Neural cell (in vitro differentiated cells): ENCODE measurements around the gene IGF1R. TPM values are rescaled to one million over a fixed set of nuclear protein-coding genes. Genes with fewer than 3 reads are reported as not detected.

Source experiments
- H2AFZ ChIP-seq: fragments of 200-600, 300-800 bp; sonication (generic), shearing (Covaris generic); 2 replicates; pipeline ENCODE4 v1.6.0; 2014; ENCODE audit warnings: low read depth, mild to moderate bottlenecking, antibody characterized with exemption, low read length, moderate library complexity
- H3F3A ChIP-seq: fragments of 200-600 bp; shearing (Covaris generic); 2 replicates; pipeline ENCODE4 v1.6.1; 2016; ENCODE audit warnings: mild to moderate bottlenecking, moderate library complexity, mixed read lengths, antibody characterized with exemption, low read length; ENCODE audit not compliant: insufficient read depth, poor library complexity, severe bottlenecking
- H3K27ac ChIP-seq: fragments of 200-600, 300-800 bp; sonication (generic), shearing (Covaris generic); 2 replicates; pipeline ENCODE4 v1.5.1; 2014; ENCODE audit warnings: mild to moderate bottlenecking, low read length, moderate library complexity
- H3K27me3 ChIP-seq: fragments of 300-800, 200-600 bp; sonication (generic), shearing (Covaris generic); 2 replicates; pipeline ENCODE4 v1.6.0; 2014; ENCODE audit warnings: mild to moderate bottlenecking, low read depth, low read length, moderate library complexity; ENCODE audit not compliant: insufficient read depth
- H3K36me3 ChIP-seq: fragments of 300-800, 200-600 bp; sonication (generic), shearing (Covaris generic); 2 replicates; pipeline ENCODE4 v1.5.1; 2014; ENCODE audit warnings: mild to moderate bottlenecking, antibody characterized with exemption, low read length, moderate library complexity; ENCODE audit not compliant: insufficient read depth
- H3K4me2 ChIP-seq: fragments of 300-800, 200-600 bp; sonication (generic), shearing (Covaris generic); 2 replicates; pipeline ENCODE4 v1.6.0; 2014; ENCODE audit warnings: mild to moderate bottlenecking, low read length
- H3K4me3 ChIP-seq: fragments of 300-800, 200-600 bp; sonication (generic), shearing (Covaris generic); 2 replicates; pipeline ENCODE4 v1.5.1; 2014; ENCODE audit warnings: mild to moderate bottlenecking, low read length, moderate library complexity
- H3K79me2 ChIP-seq: fragments of 200-600 bp; shearing (Covaris generic); replicated peaks from 2 replicates; pipeline ENCODE4 v1.6.0; 2014; ENCODE audit warnings: mild to moderate bottlenecking, low read length, moderate library complexity; ENCODE audit not compliant: insufficient read depth
- H3K9ac ChIP-seq: fragments of 300-800, 200-600 bp; sonication (generic), shearing (Covaris generic); 2 replicates; pipeline ENCODE4 v1.6.1; 2016; ENCODE audit warnings: mild to moderate bottlenecking, low read length, mixed read lengths
- H3K9me2 ChIP-seq: fragments of 200-600 bp; shearing (Covaris generic); 2 replicates; pipeline ENCODE4 v1.6.1; 2016; ENCODE audit warnings: mild to moderate bottlenecking, low read length, mixed read lengths; ENCODE audit not compliant: insufficient read depth
- H3K9me3 ChIP-seq: fragments of 200-600, 300-800 bp; sonication (generic), shearing (Covaris generic); 2 replicates; pipeline ENCODE4 v1.6.1; 2016; ENCODE audit warnings: mild to moderate bottlenecking, mixed run types, low read length, moderate library complexity, mixed read lengths
- H4K20me1 ChIP-seq: fragments of 200-600 bp; shearing (Covaris generic); 2 replicates; pipeline ENCODE4 v1.6.1; 2016; ENCODE audit warnings: mild to moderate bottlenecking, mixed run types; ENCODE audit not compliant: insufficient read depth
- EP300 ChIP-seq: fragments of 450-650 bp; conservative IDR thresholded peaks from 2 replicates; pipeline ENCODE4 v1.6.1; 2014; ENCODE audit warnings: antibody characterized with exemption, mild to moderate bottlenecking, moderate library complexity; ENCODE audit not compliant: poor library complexity, severe bottlenecking
- EZH2 ChIP-seq: fragments of 200-600, 300-800 bp; shearing (Covaris generic), sonication (generic); IDR thresholded peaks from 2 replicates; pipeline ENCODE4 v1.6.1; 2014; ENCODE audit warnings: antibody characterized with exemption, low read length, borderline replicate concordance, mild to moderate bottlenecking; ENCODE audit not compliant: insufficient read depth, poor library complexity, severe bottlenecking
- MXI1 ChIP-seq: fragments of 450-650 bp; conservative IDR thresholded peaks from 2 replicates; pipeline ENCODE4 v1.6.1; 2014; ENCODE audit warnings: antibody characterized with exemption, mild to moderate bottlenecking; ENCODE audit not compliant: poor library complexity, severe bottlenecking
- POLR2AphosphoS5 ChIP-seq: IDR thresholded peaks from 2 replicates; pipeline ENCODE4 v1.6.1; 2012
- RAD21 ChIP-seq: fragments of 450-650 bp; conservative IDR thresholded peaks from 2 replicates; pipeline ENCODE4 v1.6.1; 2014; ENCODE audit warnings: antibody characterized with exemption, mild to moderate bottlenecking, moderate library complexity
- SMC3 ChIP-seq: fragments of 450-650 bp; conservative IDR thresholded peaks from 2 replicates; pipeline ENCODE4 v1.6.1; 2014; ENCODE audit warnings: antibody characterized with exemption, mild to moderate bottlenecking, moderate library complexity; ENCODE audit not compliant: poor library complexity
- TAF1 ChIP-seq: IDR thresholded peaks from 2 replicates; pipeline ENCODE4 v1.6.1; 2012; ENCODE audit warnings: low read depth
- polyA plus RNA-seq: library from polyadenylated mRNA; depleted of rRNA; stranded (reverse); fragments of >200 nt; gene quantifications from 2 replicates; pipeline ENCODE4 v1.2.3, GENCODE V29; 2014
- TF ChIP-seq, protein P1 (sequence below): fragments of 450-650 bp; IDR thresholded peaks from 2 replicates; pipeline ENCODE4 v1.5.1; 2014; ENCODE audit warnings: antibody characterized with exemption, mild to moderate bottlenecking, moderate library complexity; ENCODE audit not compliant: poor library complexity, severe bottlenecking
- TF ChIP-seq, protein P2 (sequence below): IDR thresholded peaks from 2 replicates; pipeline ENCODE4 v1.6.1; 2012; ENCODE audit warnings: borderline replicate concordance

The IGF1R gene
- polyA plus RNA-seq, 1 donor from 2014 or later, result 10.9 TPM

DNA sequence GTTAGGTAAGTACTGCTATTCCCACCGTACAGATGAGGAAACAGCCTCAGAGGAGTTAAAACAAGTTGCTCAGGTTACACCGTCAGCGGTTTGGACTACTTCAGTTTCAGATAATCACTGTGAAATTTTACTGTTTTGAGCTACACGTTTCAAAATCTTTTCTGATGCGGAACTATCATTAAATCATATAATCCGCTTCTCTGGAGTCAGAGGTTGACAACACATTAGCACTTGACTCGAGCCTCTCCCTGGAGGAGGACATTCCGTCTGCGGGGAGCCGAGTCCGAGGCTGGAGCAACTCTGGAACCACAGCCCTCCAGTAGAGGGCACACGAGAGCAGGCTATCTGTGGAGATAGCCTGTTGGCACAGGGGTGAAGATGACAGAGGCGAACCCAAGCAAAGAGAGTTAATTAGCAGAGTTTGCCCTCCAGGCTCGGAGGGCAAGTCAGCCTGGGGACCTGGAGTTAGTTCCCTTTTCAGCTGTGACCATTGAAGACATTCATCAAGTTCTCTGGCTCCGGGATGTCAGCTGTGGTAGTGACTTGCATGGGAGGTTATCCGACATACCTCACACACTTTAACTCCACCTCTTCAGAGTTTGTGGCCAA is 131.2 kb downstream of the IGF1R start:
- Histone ChIP-seq H3K9ac (no peak overlapping the region), H3K27ac (no peak overlapping the region), H3K79me2 (peaks cover 17% of the 10 kb centered on the region), H3K4me2 (no peak overlapping the region), H3K36me3 (no peaks in the 10 kb centered on the region), H2AFZ (no peak overlapping the region), H3F3A (no peaks in the 10 kb centered on the region), H4K20me1 (no peaks in the 10 kb centered on the region), H3K27me3 (no peaks in the 10 kb centered on the region), H3K9me2 (no peaks in the 10 kb centered on the region), H3K9me3 (no peaks in the 10 kb centered on the region), H3K4me3 (no peak overlapping the region)
- TF ChIP-seq EP300 (no peak), RAD21 (peak; percentile 21), SMC3 (peak; percentile 24)
- TF ChIP-seq, protein P1, sequence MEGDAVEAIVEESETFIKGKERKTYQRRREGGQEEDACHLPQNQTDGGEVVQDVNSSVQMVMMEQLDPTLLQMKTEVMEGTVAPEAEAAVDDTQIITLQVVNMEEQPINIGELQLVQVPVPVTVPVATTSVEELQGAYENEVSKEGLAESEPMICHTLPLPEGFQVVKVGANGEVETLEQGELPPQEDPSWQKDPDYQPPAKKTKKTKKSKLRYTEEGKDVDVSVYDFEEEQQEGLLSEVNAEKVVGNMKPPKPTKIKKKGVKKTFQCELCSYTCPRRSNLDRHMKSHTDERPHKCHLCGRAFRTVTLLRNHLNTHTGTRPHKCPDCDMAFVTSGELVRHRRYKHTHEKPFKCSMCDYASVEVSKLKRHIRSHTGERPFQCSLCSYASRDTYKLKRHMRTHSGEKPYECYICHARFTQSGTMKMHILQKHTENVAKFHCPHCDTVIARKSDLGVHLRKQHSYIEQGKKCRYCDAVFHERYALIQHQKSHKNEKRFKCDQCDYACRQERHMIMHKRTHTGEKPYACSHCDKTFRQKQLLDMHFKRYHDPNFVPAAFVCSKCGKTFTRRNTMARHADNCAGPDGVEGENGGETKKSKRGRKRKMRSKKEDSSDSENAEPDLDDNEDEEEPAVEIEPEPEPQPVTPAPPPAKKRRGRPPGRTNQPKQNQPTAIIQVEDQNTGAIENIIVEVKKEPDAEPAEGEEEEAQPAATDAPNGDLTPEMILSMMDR, result peak; percentile 50

DNA sequence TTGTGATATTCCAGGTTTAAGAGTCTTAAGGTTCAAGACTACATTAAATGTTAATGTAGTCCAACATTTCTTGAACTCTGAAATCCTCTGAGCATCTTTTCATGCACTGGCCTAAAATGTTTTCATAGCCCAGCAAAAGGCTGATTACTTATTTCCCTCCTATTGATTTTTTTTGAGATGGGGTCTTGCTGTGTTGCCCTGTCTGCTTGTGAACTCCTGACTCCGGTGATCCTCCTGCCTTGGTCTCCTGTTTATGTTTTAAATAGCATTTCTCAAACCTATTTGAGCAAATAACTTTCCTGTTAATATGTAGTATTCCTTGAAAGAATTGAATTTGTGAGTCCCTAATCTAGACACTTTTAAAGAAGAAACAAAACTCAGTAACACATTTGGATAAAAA is 133.5 kb downstream of the IGF1R start:
- H3K4me2 ChIP-seq, result no peak overlapping the region
- no peaks in the 10 kb centered on the region for H3F3A ChIP-seq
- H3K79me2 ChIP-seq, result peaks cover 17% of the 10 kb centered on the region
- no peak overlapping the region for H3K4me3 ChIP-seq
- no peak overlapping the region for H2AFZ ChIP-seq
- no peak for TF ChIP-seq EP300
- TF ChIP-seq TAF1, result no peak
- no peak for TF ChIP-seq SMC3
- no peak for TF ChIP-seq RAD21
- TF ChIP-seq, protein P2, sequence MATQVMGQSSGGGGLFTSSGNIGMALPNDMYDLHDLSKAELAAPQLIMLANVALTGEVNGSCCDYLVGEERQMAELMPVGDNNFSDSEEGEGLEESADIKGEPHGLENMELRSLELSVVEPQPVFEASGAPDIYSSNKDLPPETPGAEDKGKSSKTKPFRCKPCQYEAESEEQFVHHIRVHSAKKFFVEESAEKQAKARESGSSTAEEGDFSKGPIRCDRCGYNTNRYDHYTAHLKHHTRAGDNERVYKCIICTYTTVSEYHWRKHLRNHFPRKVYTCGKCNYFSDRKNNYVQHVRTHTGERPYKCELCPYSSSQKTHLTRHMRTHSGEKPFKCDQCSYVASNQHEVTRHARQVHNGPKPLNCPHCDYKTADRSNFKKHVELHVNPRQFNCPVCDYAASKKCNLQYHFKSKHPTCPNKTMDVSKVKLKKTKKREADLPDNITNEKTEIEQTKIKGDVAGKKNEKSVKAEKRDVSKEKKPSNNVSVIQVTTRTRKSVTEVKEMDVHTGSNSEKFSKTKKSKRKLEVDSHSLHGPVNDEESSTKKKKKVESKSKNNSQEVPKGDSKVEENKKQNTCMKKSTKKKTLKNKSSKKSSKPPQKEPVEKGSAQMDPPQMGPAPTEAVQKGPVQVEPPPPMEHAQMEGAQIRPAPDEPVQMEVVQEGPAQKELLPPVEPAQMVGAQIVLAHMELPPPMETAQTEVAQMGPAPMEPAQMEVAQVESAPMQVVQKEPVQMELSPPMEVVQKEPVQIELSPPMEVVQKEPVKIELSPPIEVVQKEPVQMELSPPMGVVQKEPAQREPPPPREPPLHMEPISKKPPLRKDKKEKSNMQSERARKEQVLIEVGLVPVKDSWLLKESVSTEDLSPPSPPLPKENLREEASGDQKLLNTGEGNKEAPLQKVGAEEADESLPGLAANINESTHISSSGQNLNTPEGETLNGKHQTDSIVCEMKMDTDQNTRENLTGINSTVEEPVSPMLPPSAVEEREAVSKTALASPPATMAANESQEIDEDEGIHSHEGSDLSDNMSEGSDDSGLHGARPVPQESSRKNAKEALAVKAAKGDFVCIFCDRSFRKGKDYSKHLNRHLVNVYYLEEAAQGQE, result no peak
- no peak for TF ChIP-seq POLR2AphosphoS5
- TF ChIP-seq, protein P1, result no peak
- no peak for TF ChIP-seq MXI1
- no peak for TF ChIP-seq EZH2
- H3K9me3 ChIP-seq, result no peaks in the 10 kb centered on the region
- no peaks in the 10 kb centered on the region for H4K20me1 ChIP-seq
- no peak overlapping the region for H3K27ac ChIP-seq
- no peaks in the 10 kb centered on the region for H3K9me2 ChIP-seq
- H3K36me3 ChIP-seq, result no peaks in the 10 kb centered on the region
- H3K9ac ChIP-seq, result no peak overlapping the region
- H3K27me3 ChIP-seq, result no peaks in the 10 kb centered on the region
